Activated naive CD4-positive, alpha-beta T cell treated with anti-CD3 and anti-CD28 coated beads for 36 hours (primary cell): ENCODE results near the gene AMIGO2. TPM values are rescaled to one million over a fixed set of nuclear protein-coding genes. Genes with fewer than 3 reads are reported as not detected.

Experiments used
- CTCF ChIA-PET: fragments of 350-600 bp; sonication (Branson Sonifier 250); formaldehyde crosslinking; loops from one replicate; lab custom pipeline; 2021; ENCODE audit warnings: antibody characterized with exemption; lab: Charles Lee
- DNase-seq: peaks from one replicate; pipeline ENCODE4 v3.0.0-alpha.2; 2020
- H3K27ac Mint-ChIP-seq: one replicate; pipeline ENCODE4 v1.8.0; 2021; ENCODE audit warnings: mild to moderate bottlenecking, mixed read lengths
- H3K27me3 Mint-ChIP-seq: one replicate; pipeline ENCODE4 v1.8.0; 2021; ENCODE audit warnings: low read depth, mixed read lengths
- H3K36me3 Mint-ChIP-seq: one replicate; pipeline ENCODE4 v1.8.0; 2021; ENCODE audit warnings: low read depth, mixed read lengths
- H3K4me1 Mint-ChIP-seq: one replicate; pipeline ENCODE4 v1.8.0; 2021; ENCODE audit warnings: low read depth, mixed read lengths
- H3K4me3 Mint-ChIP-seq: one replicate; pipeline ENCODE4 v1.8.0; 2021; ENCODE audit warnings: mild to moderate bottlenecking, moderate library complexity, mixed read lengths
- H3K9me3 Mint-ChIP-seq: one replicate; pipeline ENCODE4 v1.8.0; 2021; ENCODE audit warnings: mixed read lengths
- intact Hi-C: fragments of 100-400 bp; cut with micrococcal nuclease; formaldehyde crosslinking; loops from one replicate; pipeline ENCODE4 v1.15.1; 2023
- total RNA-seq, 2 experiments: library from RNA; stranded (reverse); gene quantifications; one replicate each; pipeline ENCODE4 v1.2.3, GENCODE V29; 2021

Gene AMIGO2
- total RNA-seq, 2 experiments from 2014 or later, result 19.2 to 19.6 TPM

DNA sequence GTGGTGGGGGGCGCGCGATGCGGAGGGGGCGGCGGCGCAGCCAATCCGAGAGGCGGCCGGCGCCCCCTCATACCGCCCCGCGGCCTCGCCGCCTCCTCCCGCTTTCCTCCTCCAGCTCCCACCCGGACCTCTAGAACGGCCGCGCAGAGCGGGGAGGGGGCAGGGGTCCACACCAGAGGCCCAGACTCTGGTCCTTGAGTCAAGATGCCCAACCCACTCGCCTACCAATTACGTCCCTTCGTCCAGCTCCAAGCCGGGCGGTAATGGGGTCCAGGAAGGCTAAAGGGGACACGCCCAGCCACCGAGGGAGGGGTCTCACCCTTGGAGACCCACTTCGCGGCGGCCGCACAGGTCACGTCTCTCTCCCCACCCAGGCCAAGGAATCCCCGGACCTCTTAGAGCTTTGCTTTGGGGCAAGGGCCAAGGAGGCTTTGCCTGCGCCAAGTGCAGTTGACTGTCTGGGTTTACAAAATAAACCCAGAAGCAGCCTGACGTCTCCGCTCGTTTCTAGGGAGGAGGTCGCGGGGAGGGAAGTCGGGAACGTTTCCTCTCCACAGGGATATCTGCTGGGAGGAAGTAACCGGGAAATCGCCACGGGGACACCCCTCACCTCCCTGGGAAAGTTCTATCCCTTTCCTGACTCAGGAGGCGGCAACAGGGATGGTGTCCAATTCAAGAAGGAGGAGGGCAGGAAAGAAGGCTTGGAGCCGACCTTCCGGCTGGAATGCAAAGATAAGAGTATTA lies 394 bp upstream of the AMIGO2 start:
- H3K9me3 Mint-ChIP-seq, result no peaks in the 10 kb centered on the region
- peaks cover 33% of the 10 kb centered on the region for H3K36me3 Mint-ChIP-seq
- no peaks in the 10 kb centered on the region for H3K27me3 Mint-ChIP-seq
- CTCF ChIA-PET, result interaction anchor here (0.9 to 3.4 kb wide), 9 partner anchors 9 to 558 kb away, joined by 3 to 15 read pairs (median 6); no protein-coding TSS in a partner anchor
- intact Hi-C loops, result loop anchor here (1.0 to 5.0 kb wide), 11 partner anchors 47 to 863 kb away; partner anchors contain the start of gene RPAP3
- DNase-seq, result peak; percentile 41
- H3K4me3 Mint-ChIP-seq, result peak overlapping the region; percentile 94
- peaks cover 71% of the 10 kb centered on the region for H3K4me1 Mint-ChIP-seq
- peak overlapping the region; percentile 94 for H3K27ac Mint-ChIP-seq

- intact Hi-C loops, result loop anchor here (1.0 to 5.0 kb wide), 7 partner anchors 46 to 608 kb away; no protein-coding TSS in a partner anchor
- DNase-seq, result peak; percentile 65
- H3K27ac Mint-ChIP-seq, result peak overlapping the region; percentile 91
- peaks cover 33% of the 10 kb centered on the region for H3K36me3 Mint-ChIP-seq
- H3K9me3 Mint-ChIP-seq, result no peaks in the 10 kb centered on the region
- peak overlapping the region; percentile 95 for H3K4me3 Mint-ChIP-seq
- H3K27me3 Mint-ChIP-seq, result no peaks in the 10 kb centered on the region
- CTCF ChIA-PET, result interaction anchor here (0.6 to 3.4 kb wide), 16 partner anchors 8 to 318 kb away, joined by 3 to 15 read pairs (median 3); no protein-coding TSS in a partner anchor
- peaks cover 63% of the 10 kb centered on the region for H3K4me1 Mint-ChIP-seq
Observed at GRCh38 chr12:47078733-47079467, 859 bp downstream of the AMIGO2 start.

- H3K36me3 Mint-ChIP-seq, result peaks cover 33% of the 10 kb centered on the region
- no peaks in the 10 kb centered on the region for H3K27me3 Mint-ChIP-seq
- H3K27ac Mint-ChIP-seq, result peak overlapping the region; percentile 54
- CTCF ChIA-PET, result interaction anchor here (0.6 to 3.4 kb wide), 11 partner anchors 7 to 732 kb away, joined by 3 to 15 read pairs (median 3); no protein-coding TSS in a partner anchor
- H3K9me3 Mint-ChIP-seq, result no peaks in the 10 kb centered on the region
- DNase-seq, result no peak
- H3K4me3 Mint-ChIP-seq, result peak overlapping the region; percentile 95
- H3K4me1 Mint-ChIP-seq, result peaks cover 57% of the 10 kb centered on the region
- intact Hi-C loops, result loop anchor here (2.0 to 5.0 kb wide), 3 partner anchors 45 to 609 kb away; no protein-coding TSS in a partner anchor
Observed at GRCh38 chr12:47078086-47078395, 1.7 kb downstream of the AMIGO2 start.

DNA sequence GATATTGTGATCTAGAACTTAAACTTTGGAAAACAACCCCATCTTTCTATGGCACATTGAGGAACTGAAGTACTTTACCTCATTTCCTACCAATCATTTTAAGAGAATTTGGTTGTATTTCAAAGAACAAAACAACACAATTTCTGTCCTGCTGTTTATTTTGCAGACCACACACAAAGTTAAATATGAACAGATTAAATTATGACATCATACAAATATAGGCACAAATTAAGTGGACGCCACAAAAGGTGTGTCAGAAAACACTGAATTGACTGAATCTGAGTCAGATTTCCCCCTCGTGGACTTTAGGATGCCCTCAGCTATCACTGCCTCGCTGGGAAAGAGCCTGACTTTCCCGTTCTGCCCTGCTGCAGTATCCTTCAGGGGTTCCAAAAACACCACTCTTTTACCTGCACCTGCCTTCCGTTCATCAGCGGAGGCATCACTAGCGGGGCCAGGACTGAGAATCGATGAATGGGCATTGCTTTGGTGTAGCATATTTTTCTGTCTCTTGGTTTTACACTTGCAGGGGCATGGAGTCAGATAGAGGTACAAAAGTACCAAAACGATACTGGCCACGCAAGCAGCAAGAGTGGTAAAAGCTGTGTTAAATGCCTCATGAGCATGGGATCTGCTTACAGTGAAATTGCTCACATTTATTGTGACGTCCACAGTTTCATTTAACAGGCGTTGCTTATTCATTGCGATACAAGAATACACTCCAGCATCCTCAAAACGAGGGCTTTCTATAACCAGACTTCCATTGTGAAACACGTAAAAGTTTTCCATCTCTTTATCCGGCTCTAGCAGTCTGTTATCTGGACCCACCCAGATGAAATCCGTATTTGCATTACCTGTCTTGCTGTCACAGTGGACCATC lies 2.3 kb downstream of the AMIGO2 start:
- no peak for DNase-seq
- CTCF ChIA-PET, result interaction anchor here (0.6 to 3.4 kb wide), 7 partner anchors 45 to 733 kb away, joined by 3 to 15 read pairs (median 3); no protein-coding TSS in a partner anchor
- intact Hi-C loops, result loop anchor here (2.0 to 5.0 kb wide), 3 partner anchors 45 to 610 kb away; no protein-coding TSS in a partner anchor
- H3K4me1 Mint-ChIP-seq, result peaks cover 51% of the 10 kb centered on the region
- peak overlapping the region; percentile 54 for H3K27ac Mint-ChIP-seq
- no peaks in the 10 kb centered on the region for H3K9me3 Mint-ChIP-seq
- H3K27me3 Mint-ChIP-seq, result no peaks in the 10 kb centered on the region
- H3K36me3 Mint-ChIP-seq, result peaks cover 33% of the 10 kb centered on the region
- peak overlapping the region; percentile 95 for H3K4me3 Mint-ChIP-seq

DNA sequence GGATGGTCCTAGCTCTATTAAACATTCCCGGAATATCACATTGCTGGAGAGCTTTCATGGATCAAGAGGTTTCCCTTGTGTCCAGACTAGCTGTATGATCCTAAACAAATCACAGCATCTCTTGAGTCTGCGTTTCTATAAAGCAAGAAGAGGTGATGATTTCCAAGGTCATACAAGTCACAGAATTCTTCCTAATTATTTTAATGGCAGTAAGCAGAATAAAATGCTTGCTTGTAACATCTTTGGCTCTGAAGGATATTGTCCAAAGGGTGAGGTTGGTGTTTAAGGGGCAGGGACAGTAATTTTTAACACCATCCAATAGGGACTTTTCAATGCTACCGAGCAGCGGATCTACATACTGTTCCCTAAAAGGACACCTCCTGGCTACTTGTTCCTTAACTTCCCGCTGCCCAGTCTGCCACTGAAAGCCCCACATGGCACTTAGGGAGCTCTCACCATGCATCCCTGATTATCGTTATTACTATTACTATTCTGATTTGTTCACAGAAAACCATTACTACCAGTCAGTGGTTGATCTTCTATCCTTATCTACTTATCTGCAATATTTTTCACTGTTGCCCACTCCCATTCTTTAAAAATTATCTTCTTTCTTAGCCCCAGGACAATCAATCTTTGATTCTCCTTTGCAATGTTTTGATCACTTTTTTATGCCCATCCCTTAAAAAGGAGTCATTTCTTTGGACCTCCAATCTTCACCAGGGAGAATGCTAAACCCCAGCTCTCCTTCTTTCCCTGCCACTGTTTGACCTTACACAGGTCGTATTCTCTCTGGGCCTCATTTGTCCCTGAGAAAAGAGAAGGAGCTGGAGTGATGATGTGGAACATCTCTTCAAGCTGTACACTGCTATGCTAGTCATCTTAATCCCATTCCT lies 4.3 kb downstream of the AMIGO2 start:
- Mint-ChIP-seq H3K36me3 (peaks cover 30% of the 10 kb centered on the region), H3K27me3 (no peaks in the 10 kb centered on the region), H3K4me3 (no peak overlapping the region), H3K27ac (no peak overlapping the region), H3K4me1 (peaks cover 37% of the 10 kb centered on the region), H3K9me3 (no peaks in the 10 kb centered on the region)
- DNase-seq, result no peak
- intact Hi-C loops, result loop anchor here (5.0 kb wide), 1 partner anchor 612 kb away; no protein-coding TSS in a partner anchor
- CTCF ChIA-PET, result no interaction called here

DNA sequence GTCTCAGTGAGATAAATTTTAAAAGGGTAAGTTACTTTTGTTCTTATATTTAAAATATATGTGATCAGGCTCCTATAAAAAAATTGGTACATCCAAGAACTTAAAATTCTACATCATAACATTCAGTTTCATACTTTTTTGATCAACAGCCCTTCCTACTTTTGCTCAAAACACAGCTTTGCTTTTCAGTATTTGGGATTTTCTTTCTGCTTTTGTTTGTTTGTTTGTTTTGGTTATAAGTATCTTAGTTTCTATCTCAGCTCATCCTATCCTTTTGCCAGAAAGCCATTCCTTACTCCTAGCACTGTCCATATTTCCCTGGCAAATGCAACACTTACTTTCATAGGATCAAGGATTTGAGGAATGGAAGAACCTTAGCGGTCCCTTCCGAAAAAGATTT lies 5.0 kb downstream of the AMIGO2 start:
- H3K4me1 Mint-ChIP-seq, result peaks cover 37% of the 10 kb centered on the region
- no peak overlapping the region for H3K4me3 Mint-ChIP-seq
- peaks cover 30% of the 10 kb centered on the region for H3K36me3 Mint-ChIP-seq
- CTCF ChIA-PET, result interaction anchor here (1.3 kb wide), 1 partner anchor 323 kb away, joined by 3 read pairs; no protein-coding TSS in a partner anchor
- H3K27ac Mint-ChIP-seq, result no peak overlapping the region
- H3K27me3 Mint-ChIP-seq, result no peaks in the 10 kb centered on the region
- intact Hi-C loops, result loop anchor here (5.0 kb wide), 1 partner anchor 613 kb away; no protein-coding TSS in a partner anchor
- DNase-seq, result no peak
- no peaks in the 10 kb centered on the region for H3K9me3 Mint-ChIP-seq

- CTCF ChIA-PET, result interaction anchor here (1.3 kb wide), 1 partner anchor 323 kb away, joined by 3 read pairs; no protein-coding TSS in a partner anchor
- no peaks in the 10 kb centered on the region for H3K9me3 Mint-ChIP-seq
- H3K4me1 Mint-ChIP-seq, result peaks cover 37% of the 10 kb centered on the region
- peaks cover 25% of the 10 kb centered on the region for H3K36me3 Mint-ChIP-seq
- no peak overlapping the region for H3K4me3 Mint-ChIP-seq
- intact Hi-C loops, result no loop called here
- no peaks in the 10 kb centered on the region for H3K27me3 Mint-ChIP-seq
- no peak for DNase-seq
- no peak overlapping the region for H3K27ac Mint-ChIP-seq
Observed at GRCh38 chr12:47073951-47074350, 5.8 kb downstream of the AMIGO2 start.

GRCh38 chr12:47071241-47071852 lies 8.4 kb downstream of the AMIGO2 start:
- no peaks in the 10 kb centered on the region for H3K27me3 Mint-ChIP-seq
- intact Hi-C loops, result loop anchor here (1.0 kb wide), 1 partner anchor 39 kb away; no protein-coding TSS in a partner anchor
- H3K4me3 Mint-ChIP-seq, result no peak overlapping the region
- peak; percentile 19 for DNase-seq
- CTCF ChIA-PET, result interaction anchor here (0.6 to 5.8 kb wide), 23 partner anchors 8 to 566 kb away, joined by 3 to 46 read pairs (median 3); partner anchors contain the start of genes AMIGO2 and PCED1B
- no peaks in the 10 kb centered on the region for H3K9me3 Mint-ChIP-seq
- H3K36me3 Mint-ChIP-seq, result peaks cover 5% of the 10 kb centered on the region
- H3K27ac Mint-ChIP-seq, result no peak overlapping the region
- H3K4me1 Mint-ChIP-seq, result peaks cover 26% of the 10 kb centered on the region

- intact Hi-C loops, result no loop called here
- Mint-ChIP-seq H3K27ac (no peak overlapping the region), H3K36me3 (no peaks in the 10 kb centered on the region), H3K4me1 (peaks cover 17% of the 10 kb centered on the region), H3K4me3 (no peak overlapping the region), H3K9me3 (no peaks in the 10 kb centered on the region), H3K27me3 (no peaks in the 10 kb centered on the region)
- CTCF ChIA-PET, result interaction anchor here (0.5 to 5.8 kb wide), 23 partner anchors 9 to 567 kb away, joined by 3 to 46 read pairs (median 4); partner anchors contain the start of genes AMIGO2 and PCED1B
- DNase-seq, result no peak
Observed at GRCh38 chr12:47070310-47070709, 9.4 kb downstream of the AMIGO2 start.

- CTCF ChIA-PET, result interaction anchor here (5.8 kb wide), 1 partner anchor 35 kb away, joined by 46 read pairs; no protein-coding TSS in a partner anchor
Observed at GRCh38 chr12:47068539-47068938, 11.2 kb downstream of the AMIGO2 start.

More at GRCh38 chr12:47068539-47068938, 11.2 kb downstream of the AMIGO2 start:
- Mint-ChIP-seq H3K36me3 (no peaks in the 10 kb centered on the region), H3K27ac (no peak overlapping the region), H3K9me3 (no peaks in the 10 kb centered on the region), H3K4me3 (no peak overlapping the region), H3K4me1 (peaks cover 12% of the 10 kb centered on the region), H3K27me3 (no peaks in the 10 kb centered on the region)
- intact Hi-C loops, result no loop called here
- no peak for DNase-seq
